PC-9 (cell line): ENCODE data around the gene MAPK8IP3. TPM values are rescaled to one million over a fixed set of nuclear protein-coding genes. Genes with fewer than 3 reads are reported as not detected.

Experiments
- BruUV-seq: library from RNA; stranded (reverse); fragments of 400-500 nt; replicated peaks from 2 replicates; lab custom pipeline; 2021; lab: Mats Ljungman, UMichigan
- CTCF ChIA-PET: fragments of 300-600 bp; sonication (Branson Sonifier 250); formaldehyde crosslinking; loops from one replicate; lab custom pipeline; 2022; ENCODE audit warnings: antibody characterized with exemption; lab: Charles Lee
- POLR2A ChIA-PET: fragments of 300-600 bp; sonication (Branson Sonifier 250); formaldehyde crosslinking; loops from one replicate; lab custom pipeline; 2022; ENCODE audit warnings: antibody characterized with exemption; ENCODE audit not compliant: unreplicated experiment; lab: Charles Lee
- DNase-seq, 2 experiments: peaks; one replicate each; pipeline versions ENCODE4 v3.0.0 to v3.0.0-alpha.2; 2015 to 2022; ENCODE audit warnings: mixed read lengths in 1 of 2
- H2AFZ ChIP-seq: fragments of 200-600 bp; sonication (generic); 2 replicates; pipeline ENCODE4 v1.8.1; 2017; ENCODE audit warnings: antibody characterized with exemption
- H3F3A ChIP-seq: fragments of 200-600 bp; sonication (generic); 2 replicates; pipeline ENCODE4 v1.8.1; 2017; ENCODE audit warnings: antibody characterized with exemption, mild to moderate bottlenecking, low read depth; ENCODE audit not compliant: insufficient read depth
- H3K27ac ChIP-seq: fragments of 200-600 bp; sonication (generic); 2 replicates; pipeline ENCODE4 v1.6.1; 2016; ENCODE audit warnings: mixed run types
- H3K27me3 ChIP-seq: fragments of 200-600 bp; sonication (generic); 2 replicates; pipeline ENCODE4 v1.6.1; 2016; ENCODE audit warnings: low read depth, mixed run types; ENCODE audit not compliant: insufficient read depth
- H3K36me3 ChIP-seq: fragments of 200-600 bp; sonication (generic); 2 replicates; pipeline ENCODE4 v1.6.1; 2016; ENCODE audit warnings: low read depth, mixed run types
- H3K4me1 ChIP-seq: fragments of 200-600 bp; sonication (generic); replicated peaks from 2 replicates; pipeline ENCODE4 v1.6.1; 2016; ENCODE audit warnings: mixed run types; ENCODE audit not compliant: insufficient read depth
- H3K4me2 ChIP-seq: fragments of 200-600 bp; sonication (generic); 2 replicates; pipeline ENCODE4 v1.6.1; 2017; ENCODE audit warnings: mixed run types
- H3K4me3 ChIP-seq: fragments of 200-600 bp; sonication (generic); 2 replicates; pipeline ENCODE4 v1.6.1; 2016; ENCODE audit warnings: mixed run types
- H3K79me2 ChIP-seq: fragments of 200-600 bp; sonication (generic); 2 replicates; pipeline ENCODE4 v1.6.1; 2017; ENCODE audit warnings: low read depth, mixed run types
- H3K9me2 ChIP-seq: fragments of 200-600 bp; sonication (generic); 2 replicates; pipeline ENCODE4 v1.8.1; 2017; ENCODE audit warnings: mild to moderate bottlenecking; ENCODE audit not compliant: insufficient read depth
- H3K9me3 ChIP-seq: fragments of 200-600 bp; sonication (generic); 2 replicates; pipeline ENCODE4 v1.8.1; 2016; ENCODE audit warnings: low read depth; ENCODE audit not compliant: insufficient read depth
- H4K20me1 ChIP-seq: fragments of 200-600 bp; sonication (generic); 2 replicates; pipeline ENCODE4 v1.8.1; 2017; ENCODE audit not compliant: insufficient read depth
- EZH2 ChIP-seq: fragments of 200-600 bp; sonication (generic); IDR thresholded peaks from 2 replicates; pipeline ENCODE4 v1.8.0; 2017; ENCODE audit warnings: antibody characterized with exemption, low read depth
- intact Hi-C: fragments of 100-400 bp; cut with micrococcal nuclease; formaldehyde crosslinking; loops from one replicate; pipeline ENCODE4 v1.10.0; 2022; ENCODE audit not compliant: unreplicated experiment
- total RNA-seq: library from RNA; stranded (reverse); gene quantifications from 2 replicates; pipeline ENCODE4 v1.2.3, GENCODE V29; 2021
- TF ChIP-seq, protein P1 (sequence below): fragments of 200-600 bp; sonication (generic); conservative IDR thresholded peaks from 2 replicates; pipeline ENCODE4 v1.6.1; 2017; ENCODE audit warnings: mixed run types, antibody characterized with exemption, mild to moderate bottlenecking, moderate library complexity

Gene MAPK8IP3
- total RNA-seq, 1 experiment from 2014 or later: 125 TPM

DNA sequence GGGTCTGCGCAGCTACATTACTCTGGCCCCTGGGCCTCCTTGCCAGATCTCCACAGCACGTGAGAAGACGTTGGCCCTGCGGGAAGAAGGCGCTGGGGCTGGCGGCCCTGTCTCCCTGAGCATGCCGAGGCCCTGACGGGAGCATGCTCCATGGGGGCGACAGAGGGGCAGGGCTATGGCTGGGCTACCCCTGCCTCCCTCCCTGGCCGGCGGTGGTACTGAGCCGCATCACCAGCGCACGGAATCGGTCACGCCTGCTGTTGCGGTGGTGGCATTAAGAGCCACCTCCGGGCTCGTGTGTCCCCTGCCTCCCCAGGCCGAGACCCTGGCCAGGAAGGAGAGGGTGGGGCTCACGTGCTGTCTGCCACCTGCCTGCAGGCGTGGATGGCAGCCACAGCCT lies 28.1 kb downstream of the MAPK8IP3 start:
- Histone ChIP-seq H2AFZ (no peak overlapping the region), H3K9me2 (no peaks in the 10 kb centered on the region), H3K4me1 (no peaks in the 10 kb centered on the region), H3K27ac (no peak overlapping the region), H4K20me1 (no peaks in the 10 kb centered on the region), H3K4me2 (no peak overlapping the region), H3K79me2 (no peaks in the 10 kb centered on the region), H3K36me3 (no peaks in the 10 kb centered on the region), H3K4me3 (no peak overlapping the region), H3K27me3 (no peaks in the 10 kb centered on the region), H3F3A (peaks cover 35% of the 10 kb centered on the region), H3K9me3 (no peaks in the 10 kb centered on the region)
- no peak for DNase-seq
- ChIA-PET CTCF (no interaction called here), POLR2A (no interaction called here)
- BruUV-seq: no TSS peak
- no peak for TF ChIP-seq EZH2
- TF ChIP-seq, protein P1, sequence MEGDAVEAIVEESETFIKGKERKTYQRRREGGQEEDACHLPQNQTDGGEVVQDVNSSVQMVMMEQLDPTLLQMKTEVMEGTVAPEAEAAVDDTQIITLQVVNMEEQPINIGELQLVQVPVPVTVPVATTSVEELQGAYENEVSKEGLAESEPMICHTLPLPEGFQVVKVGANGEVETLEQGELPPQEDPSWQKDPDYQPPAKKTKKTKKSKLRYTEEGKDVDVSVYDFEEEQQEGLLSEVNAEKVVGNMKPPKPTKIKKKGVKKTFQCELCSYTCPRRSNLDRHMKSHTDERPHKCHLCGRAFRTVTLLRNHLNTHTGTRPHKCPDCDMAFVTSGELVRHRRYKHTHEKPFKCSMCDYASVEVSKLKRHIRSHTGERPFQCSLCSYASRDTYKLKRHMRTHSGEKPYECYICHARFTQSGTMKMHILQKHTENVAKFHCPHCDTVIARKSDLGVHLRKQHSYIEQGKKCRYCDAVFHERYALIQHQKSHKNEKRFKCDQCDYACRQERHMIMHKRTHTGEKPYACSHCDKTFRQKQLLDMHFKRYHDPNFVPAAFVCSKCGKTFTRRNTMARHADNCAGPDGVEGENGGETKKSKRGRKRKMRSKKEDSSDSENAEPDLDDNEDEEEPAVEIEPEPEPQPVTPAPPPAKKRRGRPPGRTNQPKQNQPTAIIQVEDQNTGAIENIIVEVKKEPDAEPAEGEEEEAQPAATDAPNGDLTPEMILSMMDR: no peak
- intact Hi-C loops: no loop called here

DNA sequence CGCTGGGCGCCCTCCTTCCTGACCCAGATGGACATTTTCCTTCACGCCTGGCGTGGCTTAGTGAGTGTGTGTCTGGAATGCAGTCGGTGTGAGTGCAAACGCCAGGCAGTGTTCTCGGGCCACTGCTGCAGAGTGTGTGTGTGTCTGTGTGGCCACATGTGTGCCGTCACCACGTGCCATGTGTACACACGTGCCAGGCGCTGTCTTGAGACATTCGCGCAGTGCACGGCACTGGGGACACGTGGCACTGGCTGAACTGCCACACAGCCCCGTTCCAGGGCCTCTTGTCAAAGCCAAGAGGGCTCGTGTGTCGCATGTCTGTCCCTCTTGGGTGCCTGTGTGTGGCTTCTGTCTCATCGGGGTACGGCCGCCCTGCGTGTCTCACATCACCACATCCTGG lies 28.8 kb downstream of the MAPK8IP3 start:
- H3K27ac ChIP-seq: no peak overlapping the region
- CTCF ChIA-PET: no interaction called here
- no peaks in the 10 kb centered on the region for H3K79me2 ChIP-seq
- H4K20me1 ChIP-seq: no peaks in the 10 kb centered on the region
- H3K9me3 ChIP-seq: no peaks in the 10 kb centered on the region
- intact Hi-C loops: no loop called here
- DNase-seq: no peak
- H3F3A ChIP-seq: peaks cover 39% of the 10 kb centered on the region
- H3K36me3 ChIP-seq: no peaks in the 10 kb centered on the region
- H3K4me1 ChIP-seq: no peaks in the 10 kb centered on the region
- no peak for TF ChIP-seq EZH2
- TF ChIP-seq, protein P1: no peak
- H3K4me3 ChIP-seq: no peak overlapping the region
- no peaks in the 10 kb centered on the region for H3K9me2 ChIP-seq
- H3K27me3 ChIP-seq: no peaks in the 10 kb centered on the region
- no peak overlapping the region for H3K4me2 ChIP-seq
- no peak overlapping the region for H2AFZ ChIP-seq
- POLR2A ChIA-PET: no interaction called here
- no TSS peak for BruUV-seq

DNA sequence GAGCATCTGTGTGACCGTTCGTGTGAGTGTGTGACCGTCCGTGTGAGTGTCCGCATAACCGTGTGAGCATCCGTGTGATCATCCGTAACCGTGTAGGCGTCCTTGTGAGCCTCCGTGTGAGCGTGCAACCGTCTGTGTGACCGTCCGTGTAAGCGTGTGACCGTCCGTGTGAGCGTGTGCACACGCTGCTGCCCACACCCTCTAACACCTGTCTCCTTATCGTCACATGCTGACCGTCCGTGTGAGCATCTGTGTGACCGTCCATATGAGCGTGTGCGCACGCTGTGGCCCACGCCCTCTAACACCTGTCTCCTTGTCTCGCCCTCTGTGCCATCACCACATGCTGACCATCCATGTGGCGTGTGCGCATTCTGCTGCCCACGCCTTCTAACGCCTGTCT lies 34.2 kb downstream of the MAPK8IP3 start:
- no peaks in the 10 kb centered on the region for H3K27me3 ChIP-seq
- H3K36me3 ChIP-seq: no peaks in the 10 kb centered on the region; the same call in 1 of the 2 replicates
- POLR2A ChIA-PET: no interaction called here
- no peaks in the 10 kb centered on the region for H3K9me3 ChIP-seq
- H4K20me1 ChIP-seq: no peaks in the 10 kb centered on the region
- no peak for DNase-seq
- no peak overlapping the region for H2AFZ ChIP-seq
- no peak overlapping the region for H3K4me2 ChIP-seq
- H3K27ac ChIP-seq: no peak overlapping the region
- intact Hi-C loops: no loop called here
- H3F3A ChIP-seq: peaks cover 54% of the 10 kb centered on the region
- H3K4me1 ChIP-seq: peaks cover 22% of the 10 kb centered on the region
- no TSS peak for BruUV-seq
- TF ChIP-seq EZH2: no peak
- TF ChIP-seq, protein P1: no peak
- no peak overlapping the region for H3K4me3 ChIP-seq
- no peaks in the 10 kb centered on the region for H3K9me2 ChIP-seq
- CTCF ChIA-PET: no interaction called here
- 0 out of 2 replicates have a peak, but pooled peaks cover 4% of the 10 kb centered on the region for H3K79me2 ChIP-seq
